Psoas muscle (tissue), 8 donors: Measurements from ENCODE around the gene KRT75. TPM values are rescaled to one million over a fixed set of nuclear protein-coding genes. Genes with fewer than 3 reads are reported as not detected.

Experiments
- ATAC-seq, 4 donors: fragments of 200-7000 bp; cut with Tn5 transposase; one replicate each; pipeline ENCODE4 v1.9.1; 2020; ENCODE audit warnings: moderate library complexity in 3 of 4, mild to moderate bottlenecking in 2 of 4
- DNase-seq, 2 donors: peaks; one replicate each; pipeline ENCODE4 v3.0.0-alpha.2; 2020
- H3K27ac ChIP-seq: fragments of 200-600 bp; one replicate; pipeline ENCODE4 v1.8.0; 2022
- H3K27me3 ChIP-seq, 3 donors: fragments of 200-600 bp in 1 of 3; one replicate each; pipeline versions ENCODE4 v1.6.1 to v1.8.0; 2013 to 2022; ENCODE audit warnings: low read length in 2 of 3, mild to moderate bottlenecking in 2 of 3, moderate library complexity in 1 of 3; ENCODE audit not compliant: insufficient read depth in 3 of 3
- H3K36me3 ChIP-seq, 2 donors: fragments of 200-600 bp in 1 of 2; one replicate each; pipeline versions ENCODE4 v1.6.1 to v1.8.0; 2013 to 2022; ENCODE audit warnings: low read depth in 1 of 2, mild to moderate bottlenecking in 1 of 2, moderate library complexity in 1 of 2; ENCODE audit not compliant: insufficient read depth in 1 of 2
- H3K4me1 ChIP-seq: fragments of 200-600 bp; one replicate; pipeline ENCODE4 v1.8.0; 2022
- H3K4me3 ChIP-seq: fragments of 200-600 bp; one replicate; pipeline ENCODE4 v1.8.0; 2022; ENCODE audit warnings: mild to moderate bottlenecking
- H3K9me3 ChIP-seq: fragments of 200-600 bp; one replicate; pipeline ENCODE4 v1.8.0; 2022
- CTCF ChIP-seq: fragments of 200-600 bp; IDR thresholded peaks from one replicate; pipeline ENCODE4 v1.8.0; 2022; ENCODE audit warnings: antibody characterized with exemption
- WGBS, 3 donors: extraction: QIAGEN DNeasy Blood & Tissue Kit; methylation state at CpG; one replicate each; pipeline versions ENCODE4 v1.1.6 to v1.1.7; 2013; 5-methylcytosine and 5-hydroxymethylcytosine counted together
- intact Hi-C, 2 donors: fragments of 100-400 bp; cut with DNase I; formaldehyde crosslinking; loops; one replicate each; pipeline versions ENCODE4 v1.11.0 to v1.14.2; 2022
- polyA plus RNA-seq, 3 donors: library from polyadenylated mRNA; stranded (reverse); fragments of 200-250 nt; gene quantifications; one replicate each; pipeline ENCODE4 v1.2.3, GENCODE V29; 2013
- total RNA-seq, 4 donors: library from RNA; stranded (reverse); fragmentation: NEBNext Ultra II Directional in 2 of 4; extraction: Animal tissue kit (Norgen Biotek cat#: 25700) in 2 of 4; gene quantifications; one replicate each; pipeline versions ENCODE4 v1.2.1 to v1.2.4, GENCODE V29; 2021 to 2023
- donor health status: healthy with polysubstance abuse.
- donor health status: DM: no; HTN: no; CAD: no; lungs with moderate emphysema.
- donor health status: Bipolar disorder and iron deficiency.
- donor health status: healthy.
- donor health status: DM: yes; HTN: yes; CAD: no.
- donor health status: DM: no; HTN: no; CAD: no.
- donor health status: DM: no; HTN: no; CAD: no.
- donor health status: DM: yes; HTN: yes; CAD: no.

The KRT75 gene
- total and polyA plus RNA-seq, 7 donors, result not detected

GRCh38 chr12:52428121-52428520 is 6.0 kb downstream of the KRT75 start:
- peaks cover 0 to 8% (median 2%) of the 10 kb centered on the region in 3 donors for H3K27me3 ChIP-seq
- no peaks in the 10 kb centered on the region for H3K36me3 ChIP-seq
- no peak for TF ChIP-seq CTCF
- intact Hi-C loops, result no loop called here
- ATAC-seq (no peak), DNase-seq (no peak)
- WGBS, 3 donors, result 81 to 89% (median 86%) methylated on average over 10 of the region's 10 CpGs
- no peak overlapping the region for H3K4me3 ChIP-seq
- no peak overlapping the region for H3K27ac ChIP-seq
- H3K4me1 ChIP-seq, result no peaks in the 10 kb centered on the region
- no peaks in the 10 kb centered on the region for H3K9me3 ChIP-seq

- no peak for ATAC-seq
- 76 to 87% (median 84%) methylated on average over 1 of the region's 1 CpG for WGBS, 3 donors
- Histone ChIP-seq H3K36me3 (no peaks in the 10 kb centered on the region), H3K9me3 (no peaks in the 10 kb centered on the region), H3K4me3 (no peak overlapping the region), H3K27me3 (peaks cover 0 to 11% (median 2%) of the 10 kb centered on the region in 3 donors), H3K4me1 (no peaks in the 10 kb centered on the region), H3K27ac (no peak overlapping the region)
- intact Hi-C loops, result no loop called here
- no peak for TF ChIP-seq CTCF
- no peak for DNase-seq
Observed at GRCh38 chr12:52427083-52427482, 7.1 kb downstream of the KRT75 start.

GRCh38 chr12:52426034-52426433 is 8.1 kb downstream of the KRT75 start:
- H3K27me3 ChIP-seq, result peaks cover 0 to 13% (median 2%) of the 10 kb centered on the region in 3 donors
- H3K4me3 ChIP-seq, result no peak overlapping the region
- DNase-seq (no peak), ATAC-seq (no peak)
- H3K27ac ChIP-seq, result no peak overlapping the region
- intact Hi-C loops, result no loop called here
- H3K4me1 ChIP-seq, result no peaks in the 10 kb centered on the region
- no peaks in the 10 kb centered on the region for H3K9me3 ChIP-seq
- WGBS, 3 donors, result 38 to 69% (median 47%) methylated on average over 2 of the region's 2 CpGs
- H3K36me3 ChIP-seq, result no peaks in the 10 kb centered on the region
- no peak for TF ChIP-seq CTCF

- WGBS, 3 donors, result 76 to 85% (median 83%) methylated on average over 5 of the region's 5 CpGs
- Histone ChIP-seq H3K9me3 (no peaks in the 10 kb centered on the region), H3K27ac (no peak overlapping the region), H3K27me3 (peaks cover 0 to 13% (median 0%) of the 10 kb centered on the region in 3 donors), H3K4me3 (no peak overlapping the region), H3K4me1 (no peaks in the 10 kb centered on the region), H3K36me3 (no peaks in the 10 kb centered on the region)
- TF ChIP-seq CTCF, result no peak
- DNase-seq (no peak), ATAC-seq (no peak)
- intact Hi-C loops, result no loop called here
Observed at GRCh38 chr12:52425466-52425865, 8.7 kb downstream of the KRT75 start.
